ENCODE measurements around the gene ZEB1.
"Not testable (repeated sequence)": the region's sequence is repeated elsewhere in the genome, so short reads cannot be mapped to it uniquely, and the experiment has no call there.

The ZEB1 gene

GRCh38 chr10:31536302-31536701 is 217.3 kb downstream of the ZEB1 start:
- Histone ChIP-seq H3K4me3 (ENCODE audit: low read depth, low read length) (no peak overlapping the region), H3K27ac (ENCODE audit: low read depth, low read length) (no peak overlapping the region), H3K4me1 (ENCODE audit: control insufficient read depth, insufficient read depth, low read length) (no peaks in the 10 kb centered on the region), H3K27me3 (ENCODE audit: control insufficient read depth, insufficient read depth, low read length) (no peaks in the 10 kb centered on the region), H3K9me3 (ENCODE audit: control insufficient read depth, insufficient read depth, low read depth, low read length) (no peaks in the 10 kb centered on the region), H3K9ac (ENCODE audit: low read length) (no peak overlapping the region), H3K36me3 (ENCODE audit: control insufficient read depth, insufficient read depth, low read length) (no peaks in the 10 kb centered on the region)

GRCh38 chr10:31549896-31550295 is 230.9 kb downstream of the ZEB1 start:
- no peak overlapping the region for H3K9ac ChIP-seq (ENCODE audit: low read length)
- H3K4me3 ChIP-seq (ENCODE audit: low read depth, low read length) = no peak overlapping the region
- H3K27me3 ChIP-seq (ENCODE audit: control insufficient read depth, insufficient read depth, low read length) = no peaks in the 10 kb centered on the region
- no peaks in the 10 kb centered on the region for H3K36me3 ChIP-seq (ENCODE audit: control insufficient read depth, insufficient read depth, low read length)
- H3K9me3 ChIP-seq (ENCODE audit: control insufficient read depth, insufficient read depth, low read depth, low read length) = peaks cover 21% of the 10 kb centered on the region
- no peaks in the 10 kb centered on the region for H3K4me1 ChIP-seq (ENCODE audit: control insufficient read depth, insufficient read depth, low read length)
- H3K27ac ChIP-seq (ENCODE audit: low read depth, low read length) = no peak overlapping the region

- Histone ChIP-seq H3K27me3 (ENCODE audit: control insufficient read depth, insufficient read depth, low read length) (no peaks in the 10 kb centered on the region), H3K9ac (ENCODE audit: low read length) (no peak overlapping the region), H3K9me3 (ENCODE audit: control insufficient read depth, insufficient read depth, low read depth, low read length) (peaks cover 10% of the 10 kb centered on the region), H3K27ac (ENCODE audit: low read depth, low read length) (no peak overlapping the region), H3K36me3 (ENCODE audit: control insufficient read depth, insufficient read depth, low read length) (no peaks in the 10 kb centered on the region), H3K4me3 (ENCODE audit: low read depth, low read length) (no peak overlapping the region), H3K4me1 (ENCODE audit: control insufficient read depth, insufficient read depth, low read length) (no peaks in the 10 kb centered on the region)
Observed at GRCh38 chr10:31554556-31554955, 235.5 kb downstream of the ZEB1 start.

GRCh38 chr10:31557854-31558253 is 238.8 kb downstream of the ZEB1 start:
- Histone ChIP-seq H3K9ac (ENCODE audit: low read length) (no peak overlapping the region), H3K36me3 (ENCODE audit: control insufficient read depth, insufficient read depth, low read length) (no peaks in the 10 kb centered on the region)

GRCh38 chr10:31568252-31568861 is 249.3 kb downstream of the ZEB1 start:
- not testable (repeated sequence) for H3K36me3 ChIP-seq (ENCODE audit: control insufficient read depth, insufficient read depth, low read length); H3K9ac ChIP-seq (ENCODE audit: low read length); H3K4me1 ChIP-seq (ENCODE audit: control insufficient read depth, insufficient read depth, low read length); H3K9me3 ChIP-seq (ENCODE audit: control insufficient read depth, insufficient read depth, low read depth, low read length); H3K27ac ChIP-seq (ENCODE audit: low read depth, low read length); H3K27me3 ChIP-seq (ENCODE audit: control insufficient read depth, insufficient read depth, low read length); H3K4me3 ChIP-seq (ENCODE audit: low read depth, low read length)

More at GRCh38 chr10:31557854-31558253, 238.8 kb downstream of the ZEB1 start:
- H3K9me3 ChIP-seq (ENCODE audit: control insufficient read depth, insufficient read depth, low read depth, low read length) = peaks cover 4% of the 10 kb centered on the region; the same call in 1 of the 2 replicates
- no peaks in the 10 kb centered on the region for H3K4me1 ChIP-seq (ENCODE audit: control insufficient read depth, insufficient read depth, low read length)
- no peak overlapping the region for H3K4me3 ChIP-seq (ENCODE audit: low read depth, low read length)
- no peak overlapping the region for H3K27ac ChIP-seq (ENCODE audit: low read depth, low read length)
- no peaks in the 10 kb centered on the region for H3K27me3 ChIP-seq (ENCODE audit: control insufficient read depth, insufficient read depth, low read length)

- H3K9me3 ChIP-seq (ENCODE audit: control insufficient read depth, insufficient read depth, low read depth, low read length) = peaks cover 23% of the 10 kb centered on the region
- no peaks in the 10 kb centered on the region for H3K27me3 ChIP-seq (ENCODE audit: control insufficient read depth, insufficient read depth, low read length)
- no peak overlapping the region for H3K27ac ChIP-seq (ENCODE audit: low read depth, low read length)
- H3K36me3 ChIP-seq (ENCODE audit: control insufficient read depth, insufficient read depth, low read length) = no peaks in the 10 kb centered on the region
- no peaks in the 10 kb centered on the region for H3K4me1 ChIP-seq (ENCODE audit: control insufficient read depth, insufficient read depth, low read length)
- no peak overlapping the region for H3K4me3 ChIP-seq (ENCODE audit: low read depth, low read length)
- H3K9ac ChIP-seq (ENCODE audit: low read length) = no peak overlapping the region
Observed at GRCh38 chr10:31574577-31574976, 255.6 kb downstream of the ZEB1 start.

GRCh38 chr10:31578181-31578852 is 259.3 kb downstream of the ZEB1 start:
- Histone ChIP-seq H3K27ac (ENCODE audit: low read depth, low read length) (no peak overlapping the region), H3K9me3 (ENCODE audit: control insufficient read depth, insufficient read depth, low read depth, low read length) (peaks cover 13% of the 10 kb centered on the region), H3K27me3 (ENCODE audit: control insufficient read depth, insufficient read depth, low read length) (no peaks in the 10 kb centered on the region), H3K9ac (ENCODE audit: low read length) (no peak overlapping the region), H3K4me1 (ENCODE audit: control insufficient read depth, insufficient read depth, low read length) (peaks cover 13% of the 10 kb centered on the region; the same call in 1 of the 2 replicates), H3K4me3 (ENCODE audit: low read depth, low read length) (no peak overlapping the region), H3K36me3 (ENCODE audit: control insufficient read depth, insufficient read depth, low read length) (no peaks in the 10 kb centered on the region)

GRCh38 chr10:31578951-31579350 is 259.9 kb downstream of the ZEB1 start:
- no peaks in the 10 kb centered on the region for H3K36me3 ChIP-seq (ENCODE audit: control insufficient read depth, insufficient read depth, low read length)
- no peak overlapping the region for H3K27ac ChIP-seq (ENCODE audit: low read depth, low read length)
- H3K9ac ChIP-seq (ENCODE audit: low read length) = no peak overlapping the region
- peaks cover 13% of the 10 kb centered on the region for H3K9me3 ChIP-seq (ENCODE audit: control insufficient read depth, insufficient read depth, low read depth, low read length)
- no peaks in the 10 kb centered on the region for H3K27me3 ChIP-seq (ENCODE audit: control insufficient read depth, insufficient read depth, low read length)
- H3K4me3 ChIP-seq (ENCODE audit: low read depth, low read length) = no peak overlapping the region
- peaks cover 19% of the 10 kb centered on the region; the same call in 1 of the 2 replicates for H3K4me1 ChIP-seq (ENCODE audit: control insufficient read depth, insufficient read depth, low read length)
